B cell (primary cell): ENCODE measurements around the gene C20orf204.

Experiments used
- EZH2 ChIP-seq: IDR thresholded peaks from 2 replicates; pipeline ENCODE4 v1.6.1; 2012; ENCODE audit warnings: borderline replicate concordance, low read depth, mild to moderate bottlenecking, moderate library complexity, low read length; ENCODE audit not compliant: insufficient read depth, poor library complexity, severe bottlenecking
- TF ChIP-seq, protein P1 (sequence below): fragments of 200-600 bp; IDR thresholded peaks from one replicate; pipeline ENCODE4 v1.8.0; 2022; ENCODE audit warnings: antibody characterized with exemption, mild to moderate bottlenecking

GRCh38 chr20:64078934-64079272 is 42.9 kb downstream of the C20orf204 start:
- no peak for TF ChIP-seq EZH2
- TF ChIP-seq, protein P1, sequence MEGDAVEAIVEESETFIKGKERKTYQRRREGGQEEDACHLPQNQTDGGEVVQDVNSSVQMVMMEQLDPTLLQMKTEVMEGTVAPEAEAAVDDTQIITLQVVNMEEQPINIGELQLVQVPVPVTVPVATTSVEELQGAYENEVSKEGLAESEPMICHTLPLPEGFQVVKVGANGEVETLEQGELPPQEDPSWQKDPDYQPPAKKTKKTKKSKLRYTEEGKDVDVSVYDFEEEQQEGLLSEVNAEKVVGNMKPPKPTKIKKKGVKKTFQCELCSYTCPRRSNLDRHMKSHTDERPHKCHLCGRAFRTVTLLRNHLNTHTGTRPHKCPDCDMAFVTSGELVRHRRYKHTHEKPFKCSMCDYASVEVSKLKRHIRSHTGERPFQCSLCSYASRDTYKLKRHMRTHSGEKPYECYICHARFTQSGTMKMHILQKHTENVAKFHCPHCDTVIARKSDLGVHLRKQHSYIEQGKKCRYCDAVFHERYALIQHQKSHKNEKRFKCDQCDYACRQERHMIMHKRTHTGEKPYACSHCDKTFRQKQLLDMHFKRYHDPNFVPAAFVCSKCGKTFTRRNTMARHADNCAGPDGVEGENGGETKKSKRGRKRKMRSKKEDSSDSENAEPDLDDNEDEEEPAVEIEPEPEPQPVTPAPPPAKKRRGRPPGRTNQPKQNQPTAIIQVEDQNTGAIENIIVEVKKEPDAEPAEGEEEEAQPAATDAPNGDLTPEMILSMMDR = no peak
